ENCODE measurements around the gene FAM171A2. TPM values are rescaled to one million over a fixed set of nuclear protein-coding genes. Genes with fewer than 3 reads are reported as not detected.
"Not testable (repeated sequence)": the region's sequence is repeated elsewhere in the genome, so short reads cannot be mapped to it uniquely, and the experiment has no call there.

The FAM171A2 gene
- total RNA-seq, 1 experiment from 2014 or later, result 3.4 TPM

DNA sequence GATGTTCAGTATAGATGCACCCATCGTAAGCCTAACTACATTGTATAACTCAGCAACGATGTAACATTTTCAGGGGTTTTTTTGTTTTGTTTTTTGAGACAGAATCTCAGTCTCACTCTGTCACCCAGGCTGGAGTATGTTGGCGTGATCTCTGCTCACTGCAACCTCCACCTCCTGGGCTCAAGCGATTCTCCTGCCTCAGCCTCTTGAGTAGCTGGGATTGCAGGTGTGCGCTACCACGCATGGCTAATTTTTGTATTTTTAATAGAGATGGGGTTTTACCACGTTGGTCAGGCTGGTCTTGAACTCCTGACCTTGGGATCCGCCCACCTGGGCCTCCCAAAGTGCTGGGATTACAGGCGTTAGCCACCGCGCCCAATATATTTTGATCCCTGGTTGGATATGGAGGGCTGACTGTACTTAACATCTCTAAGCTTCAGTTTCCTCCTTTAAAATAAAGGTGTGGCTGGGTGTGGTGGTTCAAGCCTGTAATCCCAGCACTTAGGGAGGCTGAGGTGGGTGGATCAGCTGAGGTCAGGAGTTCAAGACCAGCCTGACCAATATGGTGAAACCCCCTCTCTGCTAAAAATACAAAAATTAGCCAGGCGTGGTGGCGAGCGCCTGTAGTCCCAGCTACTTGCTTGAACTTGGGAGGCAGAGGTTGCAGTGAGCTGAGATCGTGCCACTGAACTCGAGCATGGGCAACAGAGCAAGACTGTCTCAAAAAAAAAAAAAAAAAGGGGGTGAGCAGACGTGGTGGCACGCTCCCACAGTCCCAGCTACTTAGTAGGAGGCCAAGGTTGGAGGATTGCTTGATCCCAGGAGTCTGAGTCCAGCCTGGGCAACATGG, 16.2 kb downstream of the FAM171A2 start:
- not testable (repeated sequence) for DNase-seq (ENCODE audit: low read depth)

DNA sequence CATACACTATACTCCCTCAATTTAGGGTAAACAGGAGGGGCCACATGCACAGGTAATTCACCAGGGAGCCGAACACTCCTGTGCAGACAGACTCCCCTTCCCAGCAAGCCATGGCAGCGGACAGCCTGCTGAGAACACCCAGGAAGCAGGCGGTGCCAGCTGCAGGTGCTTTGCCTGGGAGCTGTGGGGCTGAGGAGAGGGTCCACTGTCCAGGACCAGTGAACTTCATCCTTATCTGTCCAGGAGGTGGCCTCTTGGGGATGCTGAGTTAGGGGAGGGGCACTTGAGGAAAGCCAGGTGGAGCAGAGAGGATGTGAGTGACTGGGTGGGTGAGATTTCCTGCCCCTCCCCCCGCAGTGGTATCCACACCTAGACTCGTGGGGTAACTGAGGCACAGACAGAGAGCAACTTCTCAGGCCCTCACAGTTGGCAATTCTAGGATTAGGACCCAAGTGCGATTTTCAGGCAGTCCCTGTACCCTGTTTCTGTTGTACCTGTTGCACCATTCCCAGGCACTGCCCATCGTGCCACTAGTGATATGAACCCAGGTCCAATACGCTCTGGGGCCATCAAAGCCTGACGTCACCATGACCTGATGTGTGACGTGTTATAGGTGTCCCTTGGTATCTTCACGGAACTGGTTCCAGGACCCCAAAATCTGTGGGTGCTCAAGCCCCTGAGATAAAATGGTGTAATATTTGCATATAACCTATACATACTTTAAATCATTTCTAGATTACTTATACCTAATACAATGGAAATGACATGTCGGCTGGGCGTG, 17.4 kb downstream of the FAM171A2 start:
- no peak for DNase-seq (ENCODE audit: low read depth)

DNA sequence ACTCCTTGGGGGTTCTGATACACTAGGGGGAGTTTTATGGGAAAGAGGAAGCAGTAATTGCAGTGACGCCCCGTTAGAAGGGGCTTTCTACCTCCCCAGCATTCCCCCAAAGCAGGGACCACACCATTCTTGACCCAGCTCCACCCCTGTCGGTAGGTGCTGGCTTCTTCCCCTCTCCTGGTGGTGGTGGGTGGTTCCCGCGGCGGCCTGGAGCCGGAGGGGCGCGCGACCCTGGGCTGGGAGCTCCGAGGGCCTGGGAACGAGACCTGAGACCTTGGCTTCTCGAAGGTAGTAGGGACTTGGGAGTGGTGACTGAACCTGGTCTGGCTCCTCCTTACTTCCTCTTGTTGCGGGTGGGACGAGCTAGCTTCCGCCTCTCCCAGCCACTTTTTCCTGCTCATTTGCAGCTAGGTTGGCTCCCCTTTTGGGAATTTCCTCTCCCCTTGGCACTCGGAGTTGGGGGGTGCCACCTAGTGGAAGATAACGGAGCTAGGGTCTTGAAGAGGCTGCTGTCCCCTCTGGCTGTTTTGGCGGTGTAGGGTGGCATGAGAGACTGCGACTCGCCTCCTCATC, 18.1 kb downstream of the FAM171A2 start:
- DNase-seq (ENCODE audit: low read depth), result peak; percentile 73

DNA sequence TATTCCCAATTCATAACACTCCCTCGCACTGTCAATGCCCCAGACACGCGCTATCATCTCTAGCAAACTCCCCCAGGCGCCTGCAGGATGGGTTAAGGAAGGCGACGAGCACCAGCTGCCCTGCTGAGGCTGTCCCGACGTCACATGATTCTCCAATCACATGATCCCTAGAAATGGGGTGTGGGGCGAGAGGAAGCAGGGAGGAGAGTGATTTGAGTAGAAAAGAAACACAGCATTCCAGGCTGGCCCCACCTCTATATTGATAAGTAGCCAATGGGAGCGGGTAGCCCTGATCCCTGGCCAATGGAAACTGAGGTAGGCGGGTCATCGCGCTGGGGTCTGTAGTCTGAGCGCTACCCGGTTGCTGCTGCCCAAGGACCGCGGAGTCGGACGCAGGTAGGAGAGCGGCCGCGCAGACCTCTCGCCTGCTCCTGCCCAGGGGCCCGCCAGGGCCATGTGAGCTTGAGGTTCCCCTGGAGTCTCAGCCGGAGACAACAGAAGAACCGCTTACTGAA, 18.7 kb downstream of the FAM171A2 start, which contains the start of gene GRN:
TSS of gene GRN (plus strand) at position 364 of the 515 bp plus-strand sequence. CDS start 3,863 bp downstream, outside the sequence.
- peak; percentile 95 for DNase-seq (ENCODE audit: low read depth)

DNA sequence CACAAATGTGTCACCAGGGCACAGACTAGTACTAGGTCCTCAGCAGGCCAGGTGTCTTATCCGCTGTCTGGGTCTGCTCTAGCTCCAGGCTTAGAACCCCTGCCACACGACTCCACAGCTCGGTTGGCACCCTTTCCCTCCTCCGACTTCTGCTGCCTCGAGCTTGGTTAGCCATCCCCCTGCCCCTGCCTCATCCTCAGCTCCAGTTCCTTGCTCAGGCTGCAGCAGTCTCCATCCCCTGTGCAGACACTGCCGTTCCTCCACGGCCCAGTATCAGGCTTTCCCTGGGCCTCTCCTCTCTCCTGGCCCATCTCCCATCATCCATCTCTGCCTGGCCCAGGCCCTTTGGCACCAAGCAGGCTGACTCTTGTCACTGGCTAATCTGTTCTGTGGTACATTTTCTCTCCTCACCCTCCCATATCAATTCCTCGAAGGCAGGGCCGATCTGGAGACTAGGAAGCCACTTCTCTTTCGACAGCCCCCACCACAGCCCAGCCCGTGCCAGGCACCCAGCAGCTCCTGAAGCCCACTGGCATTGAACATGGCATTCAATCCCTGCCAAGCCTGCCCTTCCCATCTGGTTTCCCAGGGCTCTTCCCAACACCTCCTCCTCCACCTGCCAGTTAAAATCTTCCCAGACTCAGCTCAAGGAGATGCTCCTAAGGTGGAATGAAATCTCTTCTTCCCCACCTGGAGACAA, 20.0 kb downstream of the FAM171A2 start:
- no peak for DNase-seq (ENCODE audit: low read depth)

DNA sequence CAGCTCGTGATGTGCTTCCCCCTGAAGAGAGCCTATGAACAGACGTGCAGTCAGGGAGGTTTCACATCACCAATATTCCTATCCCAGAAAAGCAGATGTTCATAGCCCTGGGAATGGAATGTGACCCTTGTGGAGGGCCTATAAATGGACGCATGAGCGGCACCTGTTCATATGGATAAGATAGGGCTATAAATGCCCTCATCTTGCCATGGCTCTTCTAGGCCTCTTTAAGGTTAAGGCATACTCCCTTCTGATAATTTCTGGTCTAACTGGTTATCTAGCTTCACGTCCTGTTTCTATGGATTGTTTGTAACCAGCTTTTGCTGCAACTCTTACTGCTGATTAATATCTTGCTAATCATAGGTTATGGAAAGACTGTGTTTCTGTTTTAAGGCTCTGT, 23.1 kb downstream of the FAM171A2 start:
- not testable (repeated sequence) for DNase-seq (ENCODE audit: low read depth)

DNA sequence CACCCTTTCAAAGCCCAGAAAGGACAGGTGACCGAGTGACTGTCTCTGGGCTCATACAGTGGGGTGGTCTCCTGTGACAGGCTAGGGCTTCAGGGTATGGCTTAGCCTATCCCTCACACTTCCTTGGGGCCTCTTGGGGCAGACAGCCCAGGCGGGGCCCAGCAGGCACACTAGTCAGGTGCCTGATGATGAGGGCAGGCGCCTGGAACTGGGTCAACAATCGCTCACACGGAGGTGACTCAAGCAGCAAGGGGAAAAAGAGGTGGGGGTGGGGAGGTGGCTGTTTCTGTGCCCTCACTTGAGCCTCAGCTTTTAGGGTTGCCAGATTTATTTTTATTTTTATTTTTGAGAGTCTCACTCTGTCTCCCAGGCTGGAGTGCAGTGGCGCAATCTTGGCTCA, 25.0 kb downstream of the FAM171A2 start:
- peak; percentile 52 for DNase-seq (ENCODE audit: low read depth)

DNA sequence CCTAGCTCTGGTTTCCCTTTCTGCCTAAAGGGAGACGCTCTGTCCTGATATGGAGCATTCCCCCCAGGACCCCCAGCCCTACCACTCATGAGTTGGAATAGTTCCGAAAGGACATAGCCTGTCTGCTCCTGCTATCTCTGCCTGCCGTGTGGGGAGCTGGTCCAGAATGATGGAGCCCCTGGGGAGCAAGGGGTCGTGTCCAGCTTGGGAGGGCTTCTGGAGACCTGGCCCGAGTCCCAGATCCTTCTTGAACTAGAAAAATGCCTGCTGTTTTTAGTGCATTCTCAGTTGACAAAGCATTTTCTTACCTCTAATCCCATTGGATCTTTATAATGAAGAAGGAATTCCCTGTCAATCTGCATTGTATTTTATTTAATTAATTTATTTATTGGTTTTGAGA, 27.7 kb downstream of the FAM171A2 start:
- no peak for DNase-seq (ENCODE audit: low read depth)

DNA sequence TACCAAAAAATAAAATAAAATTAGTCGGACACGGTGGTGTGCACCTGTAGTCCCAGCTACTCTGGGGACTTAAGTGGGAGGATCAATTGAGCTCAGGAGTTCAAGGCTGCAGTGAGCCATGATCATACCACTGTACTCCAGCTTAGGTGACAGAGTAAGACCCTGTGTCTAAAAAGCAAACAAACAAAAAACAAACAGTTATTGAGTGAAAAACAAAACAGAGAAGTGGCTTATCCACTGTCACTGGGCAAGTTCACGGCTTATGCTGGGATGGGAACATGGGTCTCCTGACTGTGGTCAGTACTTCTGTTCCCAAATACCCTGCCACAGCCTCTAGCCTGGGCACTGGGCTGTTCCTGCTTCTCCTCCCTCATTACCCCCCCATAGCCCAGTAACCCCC, 28.1 kb downstream of the FAM171A2 start:
- DNase-seq (ENCODE audit: low read depth), result no peak

DNA sequence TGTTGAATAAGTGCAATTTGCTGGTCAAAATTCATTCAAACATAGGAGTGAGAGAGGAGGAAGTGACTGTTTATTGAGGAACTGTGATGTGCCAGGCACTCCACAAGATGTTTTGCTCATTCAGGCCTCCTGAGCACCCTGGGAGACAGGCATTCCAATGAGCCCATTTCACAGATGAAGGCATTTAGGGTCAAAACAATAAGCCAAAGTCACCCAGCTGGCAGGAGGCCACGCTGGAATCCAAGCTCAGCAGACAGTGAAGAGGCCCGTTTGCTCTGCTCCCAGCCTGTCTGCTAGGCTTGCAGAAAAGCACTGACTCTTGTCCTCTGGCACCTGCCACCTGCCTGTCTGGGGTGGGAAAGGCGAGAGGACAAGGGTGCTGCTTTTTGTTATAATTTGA, 28.9 kb downstream of the FAM171A2 start:
- no peak for DNase-seq (ENCODE audit: low read depth)

DNA sequence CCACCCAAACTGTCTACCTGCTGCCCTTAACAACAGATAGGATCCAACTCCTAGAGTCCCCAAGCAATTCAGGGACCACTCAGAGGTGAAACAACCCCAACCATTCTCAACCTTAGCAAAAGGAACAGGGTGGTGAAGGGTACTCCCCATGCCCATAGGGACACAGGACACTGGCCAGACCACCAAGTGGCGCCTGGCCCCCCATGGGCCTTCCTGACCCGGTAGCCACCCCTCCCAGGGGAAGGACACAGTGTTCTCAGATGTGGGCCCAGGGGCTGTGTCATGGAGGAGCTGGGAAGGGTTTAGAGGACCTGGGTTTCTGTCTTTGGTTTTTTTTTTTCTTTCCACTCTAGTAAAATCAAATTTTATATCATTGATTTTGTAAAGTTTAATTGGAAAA, 29.3 kb downstream of the FAM171A2 start:
- DNase-seq (ENCODE audit: low read depth), result no peak

DNA sequence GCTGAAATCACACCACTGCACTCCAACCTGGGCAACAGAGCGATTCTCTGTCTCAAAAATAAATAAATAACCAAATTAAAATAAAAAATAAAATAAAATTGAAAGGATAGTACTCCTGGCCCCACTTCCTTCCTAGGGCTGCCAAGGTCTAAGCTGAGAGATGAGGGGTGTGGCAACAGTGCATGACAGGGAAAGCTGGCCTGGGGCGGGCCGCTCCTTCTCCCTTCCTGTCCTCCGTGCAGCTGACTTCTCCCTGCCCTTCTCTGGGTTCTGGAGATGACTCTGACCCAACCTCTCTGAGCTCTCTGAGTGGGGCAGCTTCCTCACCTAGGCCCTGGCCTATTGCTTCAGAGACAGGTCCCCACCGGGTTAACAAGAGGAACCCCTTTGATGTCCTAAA, 30.3 kb downstream of the FAM171A2 start:
- DNase-seq (ENCODE audit: low read depth), result no peak

DNA sequence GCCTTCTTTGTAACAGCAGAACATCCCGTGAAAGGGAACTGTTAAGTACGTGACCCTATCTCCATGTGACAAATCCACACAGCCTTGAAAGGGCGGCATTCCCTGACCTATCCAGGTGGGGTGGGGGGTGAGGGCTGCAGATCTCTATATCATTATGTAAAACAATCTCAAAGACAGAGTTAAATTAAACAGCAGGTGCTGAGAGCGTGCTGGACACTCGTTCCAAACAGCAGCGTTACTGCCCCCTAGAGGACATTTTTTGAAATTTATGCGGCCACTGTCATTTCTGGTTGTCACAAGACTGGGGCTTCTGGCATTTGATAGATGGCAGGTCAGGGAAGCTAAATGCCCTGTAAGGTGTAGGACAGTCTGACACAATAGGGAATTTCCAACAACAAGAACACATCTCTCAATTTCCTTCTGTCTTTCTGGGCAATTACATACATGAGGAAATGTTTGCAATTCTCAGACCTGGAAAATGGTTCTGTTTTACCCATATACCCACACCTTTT, 32.3 kb downstream of the FAM171A2 start:
- peak; percentile 42 for DNase-seq (ENCODE audit: low read depth)

DNA sequence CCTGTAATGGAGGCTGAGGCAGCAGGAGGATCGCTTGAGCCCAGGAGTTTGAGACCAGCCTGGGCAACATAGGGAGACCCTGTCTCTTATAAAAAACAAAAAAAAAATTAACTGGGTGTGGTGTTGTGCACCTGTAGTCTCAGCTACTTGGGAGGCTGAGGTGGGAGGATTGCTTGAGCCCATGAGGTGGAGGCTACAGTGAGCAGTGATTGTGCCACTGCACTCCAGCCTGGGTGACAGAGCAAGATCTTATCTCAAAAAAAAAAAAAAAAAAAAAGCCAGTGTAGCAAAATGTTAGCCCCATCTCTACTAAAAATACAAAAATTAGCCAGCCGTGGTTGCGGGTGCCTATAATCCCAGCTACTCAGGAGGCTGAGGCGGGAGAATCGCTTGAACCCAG, 33.4 kb downstream of the FAM171A2 start:
- not testable (repeated sequence) for DNase-seq (ENCODE audit: low read depth)

DNA sequence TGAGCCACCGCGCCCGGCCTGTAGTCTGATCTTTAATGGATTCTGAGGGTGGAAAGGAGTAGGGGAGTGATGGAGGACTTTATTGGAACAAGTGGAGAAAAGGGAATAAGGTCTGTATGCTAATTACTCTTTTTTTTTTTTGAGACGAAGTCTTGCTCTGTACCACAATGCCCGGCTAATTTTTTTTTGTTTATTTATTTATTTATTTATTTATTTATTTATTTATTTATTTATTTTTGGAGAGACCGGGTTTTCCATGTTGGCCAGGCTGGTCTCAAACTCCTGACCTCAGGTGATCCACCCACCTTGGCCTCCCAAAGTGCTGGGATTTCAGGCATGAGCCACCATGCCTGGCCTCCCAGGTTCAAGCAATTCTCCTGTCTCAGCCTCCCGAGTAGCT, 34.1 kb downstream of the FAM171A2 start:
- DNase-seq (ENCODE audit: low read depth), result not testable (repeated sequence)

DNA sequence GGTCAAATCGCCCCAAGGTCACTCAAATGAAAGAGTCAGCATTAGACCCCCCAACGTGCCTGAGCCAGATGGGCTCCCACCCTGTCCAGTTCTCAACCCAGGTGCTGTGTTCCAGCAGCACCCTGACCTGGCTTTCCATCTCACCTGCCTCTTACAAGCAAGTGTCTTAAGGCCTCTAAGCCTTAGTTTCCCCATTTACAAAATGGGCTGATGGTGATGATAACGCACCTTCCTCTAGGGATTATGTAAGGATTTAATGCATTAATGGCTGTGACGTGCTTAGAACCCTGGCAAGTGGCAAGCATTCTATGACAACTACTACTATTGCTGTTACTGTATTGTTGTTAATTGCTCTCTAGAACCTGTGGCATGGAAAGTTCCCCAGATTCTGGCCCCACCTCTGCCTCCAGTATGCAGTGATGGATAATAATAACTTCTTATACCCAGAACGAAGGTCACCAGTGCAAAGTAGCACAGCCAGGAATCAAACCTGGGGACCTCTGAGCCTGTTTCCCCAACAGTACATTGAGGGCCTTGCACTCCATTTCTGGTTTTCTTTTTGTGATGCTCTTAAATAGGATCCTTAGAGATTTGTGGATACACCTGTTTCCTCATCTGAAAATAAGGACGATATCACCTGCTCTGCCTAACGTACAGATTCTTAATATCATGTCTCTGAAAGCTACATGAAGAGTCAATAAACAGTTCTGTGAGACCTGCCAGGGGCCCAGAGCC, 35.8 kb downstream of the FAM171A2 start:
- DNase-seq (ENCODE audit: low read depth), result no peak

DNA sequence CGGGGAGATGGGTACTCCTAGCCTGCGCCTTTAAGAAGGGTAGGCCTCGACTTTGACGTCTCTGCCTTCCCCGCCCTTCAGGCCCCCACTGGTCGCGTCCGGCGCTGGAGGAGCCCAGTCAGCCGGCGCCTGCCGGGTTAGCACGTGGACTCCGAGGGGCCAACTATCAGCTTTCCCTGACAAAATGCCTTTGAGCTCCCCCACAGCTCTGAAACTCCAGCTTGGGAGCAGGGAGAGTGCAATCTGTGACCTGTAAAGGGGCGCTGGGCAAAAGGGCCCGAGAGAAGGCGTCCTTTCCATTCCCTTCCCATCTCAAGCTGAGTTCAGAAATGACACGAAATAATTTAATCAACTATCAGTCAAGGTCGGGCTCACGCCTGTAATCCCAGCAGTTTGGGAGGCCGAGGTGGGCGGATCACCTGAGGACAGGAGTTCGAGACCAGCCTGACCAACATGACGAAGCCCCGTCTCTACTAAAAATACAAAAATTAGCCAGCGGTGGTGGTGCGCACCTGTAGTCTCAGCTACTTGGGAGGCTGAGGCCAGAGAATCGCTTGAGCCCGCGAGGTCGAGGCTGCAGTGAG, 36.7 kb downstream of the FAM171A2 start:
- peak; percentile 93 for DNase-seq (ENCODE audit: low read depth)

DNA sequence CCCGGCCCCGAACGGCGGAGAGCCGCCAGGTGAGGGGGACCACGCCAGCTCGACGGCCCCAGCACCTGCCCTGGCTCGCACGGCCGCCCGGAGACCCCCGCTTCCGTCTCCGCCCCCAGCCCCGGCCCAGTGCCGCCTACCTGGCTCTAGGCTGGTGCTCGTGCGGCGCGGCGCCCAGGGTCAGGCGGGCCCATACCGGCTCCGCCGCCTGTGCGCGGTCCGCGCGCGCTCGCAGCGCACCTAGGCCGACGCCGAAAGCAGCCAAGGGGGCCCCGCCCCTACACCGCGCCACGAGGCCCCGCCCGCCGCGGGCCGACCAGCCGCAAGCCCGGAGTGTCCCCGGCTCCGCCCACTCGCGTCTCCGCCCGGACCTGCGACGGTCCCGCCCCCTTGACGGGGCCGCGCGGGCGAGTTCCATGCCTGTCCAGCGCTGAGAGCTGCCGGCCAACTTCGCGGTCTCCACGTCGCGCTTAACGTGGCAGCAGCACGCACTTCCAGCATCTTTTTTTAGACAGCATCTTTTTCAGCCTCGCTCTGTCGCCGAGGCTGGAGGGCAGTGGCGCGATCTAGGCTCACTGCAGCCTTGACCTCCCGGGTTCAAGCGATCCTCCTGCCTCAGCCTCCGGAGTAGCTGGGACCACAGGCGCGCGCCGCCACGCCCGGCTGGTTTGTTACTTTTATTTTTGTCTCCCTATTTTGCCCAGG, 38.9 kb downstream of the FAM171A2 start, which contains the start of gene SLC25A39:
TSS of gene SLC25A39 (minus strand) at position 253 of the 705 bp plus-strand sequence. CDS start 1,261 bp downstream, outside the sequence.
- DNase-seq (ENCODE audit: low read depth), result peak; percentile 92

DNA sequence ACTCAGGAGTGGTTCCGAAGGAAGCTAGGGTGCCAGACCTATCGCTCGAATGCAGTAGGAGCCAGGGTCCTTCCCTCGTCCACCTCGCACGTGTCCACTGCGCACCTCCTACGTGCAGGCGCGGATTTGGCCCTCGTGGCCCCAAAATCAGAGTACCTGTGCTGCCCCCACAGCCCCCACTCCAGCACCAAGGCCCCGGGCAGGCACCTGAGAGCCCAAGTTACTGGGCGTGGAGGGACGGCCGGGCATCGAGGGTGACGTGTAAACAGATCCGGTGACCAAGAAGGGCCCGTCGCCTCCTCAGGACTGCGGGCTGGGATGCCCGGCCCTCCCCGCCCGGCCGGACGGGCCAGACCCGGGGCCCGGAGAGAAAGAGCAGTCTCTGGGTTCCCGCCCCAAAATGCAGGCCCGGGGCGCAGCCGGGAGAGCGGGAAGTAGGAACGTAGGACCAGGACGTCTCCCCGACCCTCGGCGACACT, 39.5 kb downstream of the FAM171A2 start:
- no peak for DNase-seq (ENCODE audit: low read depth)
